ENCODE data around the gene ZNF576. TPM values are rescaled to one million over a fixed set of nuclear protein-coding genes. Genes with fewer than 3 reads are reported as not detected.
A peak's percentile ranks its signal among the peaks of the same experiment; 100 is the strongest.

ZNF576 gene
- total and polyA plus RNA-seq, 9 of the 15 experiments (the other 6 are each of a cell fraction or from before 2014, with no cell fraction given), result 6.8 to 18.2 (median 12.2) TPM

- TF ChIP-seq THAP12 (CRISPR knock-in tag; IDR thresholded peaks at IDR 0.05) (0 out of 2 replicates have a peak, but pooled peaks have one; percentile 34), RBBP5 (IDR thresholded peaks at IDR 0.05; ENCODE audit: borderline replicate concordance, insufficient read depth, low read length, poor library complexity, severe bottlenecking) (peak; percentile 66), YY1 (IDR thresholded peaks at IDR 0.05; ENCODE audit: borderline replicate concordance in 1 of 3, control insufficient read depth in 1 of 3, extremely low read depth in 1 of 3, insufficient read depth in 3 of 3, insufficient read length in 1 of 3, insufficient replicate concordance in 2 of 3, low read depth in 1 of 3, low read length in 2 of 3) (peak in 2 of 3 experiments; percentile 26 to 62), DIDO1 (tag; IDR thresholded peaks at IDR 0.05; ENCODE audit: low read depth) (no peak), E2F3 (CRISPR knock-in tag; IDR thresholded peaks at IDR 0.05) (peak; percentile 67), ZNF644 (tag; IDR thresholded peaks at IDR 0.05; ENCODE audit: low read depth) (no peak), SIN3B (IDR thresholded peaks at IDR 0.05; ENCODE audit: low read depth) (peak; percentile 77), HDAC2 (IDR thresholded peaks at IDR 0.05) (0 out of 2 replicates have a peak, but pooled peaks have one; percentile 30), CXXC5 (CRISPR knock-in tag; IDR thresholded peaks at IDR 0.05) (peak; percentile 48; the same call in 1 of the 2 replicates), ZBTB40 (IDR thresholded peaks at IDR 0.05) (peak; percentile 48; the same call in 1 of the 2 replicates), ZBTB40 (CRISPR knock-in tag; IDR thresholded peaks at IDR 0.05) (no peak), POLR2G (IDR thresholded peaks at IDR 0.05; ENCODE audit: low read depth, low read length) (peak; percentile 76), RBFOX2 (IDR thresholded peaks at IDR 0.05; ENCODE audit: low read depth, low read length) (peak; percentile 71), ZNF511 (CRISPR knock-in tag; IDR thresholded peaks at IDR 0.05) (peak; percentile 71; the same call in 1 of the 2 replicates)
Observed at GRCh38 chr19:43575156-43575950, 21.0 kb upstream of the ZNF576 start, which contains the start of the genes PINLYP and XRCC1 (continued).
